CD14-positive monocyte (primary cell): Measurements from ENCODE around the gene BFSP2. TPM values are rescaled to one million over a fixed set of nuclear protein-coding genes. Genes with fewer than 3 reads are reported as not detected.

ENCODE experiments used
- DNase-seq, 3 donors: peaks; one replicate each; pipeline ENCODE4 v3.0.0-alpha.2; 2011 to 2022
- H2AFZ ChIP-seq: 2 replicates; pipeline ENCODE4 v1.6.0; 2012; ENCODE audit warnings: mild to moderate bottlenecking, low read depth, low read length, inconsistent platforms; ENCODE audit not compliant: insufficient read depth, poor library complexity, severe bottlenecking
- H3K27ac ChIP-seq, 2 donors: 1 replicate in 1 of 2; 2 replicates in 1 of 2; pipeline ENCODE4 v1.5.1; 2012 to 2013; ENCODE audit warnings: low read length in 2 of 2, control low read depth in 1 of 2, inconsistent platforms in 1 of 2, low read depth in 1 of 2, mild to moderate bottlenecking in 1 of 2
- H3K27me3 ChIP-seq, 2 donors: one replicate each; pipeline versions ENCODE4 v1.6.0 to v1.6.1; 2011 to 2013; ENCODE audit warnings: low read length in 2 of 2; ENCODE audit not compliant: control insufficient read depth in 2 of 2, insufficient read depth in 2 of 2
- H3K36me3 ChIP-seq, 2 donors: replicated peaks in 1 of 2; 1 replicate in 1 of 2; 2 replicates in 1 of 2; pipeline versions ENCODE4 v1.5.1 to v1.6.1; 2012 to 2013; ENCODE audit warnings: low read length in 2 of 2, control low read depth in 1 of 2, inconsistent platforms in 1 of 2, mild to moderate bottlenecking in 1 of 2; ENCODE audit not compliant: insufficient read depth in 2 of 2, control insufficient read depth in 1 of 2
- H3K4me1 ChIP-seq, 2 donors: 1 replicate in 1 of 2; 2 replicates in 1 of 2; pipeline versions ENCODE4 v1.5.1 to v1.6.1; 2012 to 2013; ENCODE audit warnings: low read length in 2 of 2, control low read depth in 1 of 2, inconsistent platforms in 1 of 2, mild to moderate bottlenecking in 1 of 2, moderate library complexity in 1 of 2; ENCODE audit not compliant: insufficient read depth in 2 of 2, control insufficient read depth in 1 of 2
- H3K4me2 ChIP-seq: replicated peaks from 2 replicates; pipeline ENCODE3; 2012; ENCODE audit warnings: low read length, moderate library complexity, mild to moderate bottlenecking; ENCODE audit not compliant: poor library complexity, severe bottlenecking; ENCODE audit errors: extremely low read depth
- H3K4me3 ChIP-seq, 3 experiments: fragments of 200-600 bp in 1 of 3; sonication (generic) in 1 of 3; replicated peaks in 1 of 3; 1 replicate in 2 of 3; 2 replicates in 1 of 3; pipeline ENCODE4 v1.5.1; 2011 to 2013; ENCODE audit warnings: low read length in 3 of 3, mild to moderate bottlenecking in 3 of 3, control low read depth in 2 of 3, low read depth in 2 of 3, inconsistent platforms in 1 of 3, moderate library complexity in 1 of 3
- H3K79me2 ChIP-seq: 2 replicates; pipeline ENCODE4 v1.6.0; 2012; ENCODE audit warnings: mild to moderate bottlenecking, control low read depth, inconsistent platforms, low read length, moderate library complexity; ENCODE audit not compliant: insufficient read depth
- H3K9ac ChIP-seq: 2 replicates; pipeline ENCODE4 v1.6.0; 2017; ENCODE audit warnings: low read length, mild to moderate bottlenecking; ENCODE audit not compliant: insufficient read depth, poor library complexity, severe bottlenecking
- H3K9me3 ChIP-seq, 2 donors: replicated peaks in 1 of 2; 1 replicate in 1 of 2; 2 replicates in 1 of 2; pipeline versions ENCODE4 v1.5.1 to v1.6.1; 2012 to 2013; ENCODE audit warnings: low read length in 2 of 2, control low read depth in 1 of 2; ENCODE audit not compliant: control insufficient read depth in 1 of 2, insufficient read depth in 1 of 2
- H4K20me1 ChIP-seq: 2 replicates; pipeline ENCODE4 v1.6.0; 2012; ENCODE audit warnings: mild to moderate bottlenecking, low read length, control low read depth, moderate library complexity; ENCODE audit not compliant: insufficient read depth
- H3K27ac Mint-ChIP-seq, 7 donors: one replicate each; pipeline ENCODE4 v1.8.0; 2020; ENCODE audit warnings: mild to moderate bottlenecking in 7 of 7, mixed read lengths in 7 of 7, moderate library complexity in 6 of 7, inconsistent platforms in 2 of 7
- H3K27me3 Mint-ChIP-seq, 3 donors: one replicate each; pipeline ENCODE4 v1.8.0; 2021 to 2022; ENCODE audit warnings: low read depth in 3 of 3, mild to moderate bottlenecking in 3 of 3, mixed read lengths in 3 of 3, moderate library complexity in 3 of 3, inconsistent platforms in 1 of 3
- H3K36me3 Mint-ChIP-seq, 2 donors: one replicate each; pipeline ENCODE4 v1.8.0; 2020; ENCODE audit warnings: mixed read lengths in 2 of 2, inconsistent platforms in 1 of 2, mild to moderate bottlenecking in 1 of 2
- H3K4me1 Mint-ChIP-seq: one replicate; pipeline ENCODE4 v1.8.0; 2020; ENCODE audit warnings: mild to moderate bottlenecking, mixed read lengths
- H3K4me3 Mint-ChIP-seq, 2 donors: one replicate each; pipeline ENCODE4 v1.8.0; 2020; ENCODE audit warnings: mild to moderate bottlenecking in 2 of 2, mixed read lengths in 2 of 2, moderate library complexity in 1 of 2
- H3K9me3 Mint-ChIP-seq, 7 donors: one replicate each; pipeline ENCODE4 v1.8.0; 2020 to 2022; ENCODE audit warnings: mixed read lengths in 7 of 7, mild to moderate bottlenecking in 6 of 7, moderate library complexity in 6 of 7, inconsistent platforms in 2 of 7
- WGBS: methylation state at CpG from one replicate; pipeline ENCODE4 v1.1.5; 2013; ENCODE audit warnings: missing lambda C conversion rate; ENCODE audit not compliant: insufficient coverage; 5-methylcytosine and 5-hydroxymethylcytosine counted together
- intact Hi-C, 2 donors: fragments of 100-400 bp; cut with micrococcal nuclease; formaldehyde crosslinking; loops; one replicate each; pipeline versions ENCODE4 v1.15.0 to v1.15.1; 2023
- polyA plus RNA-seq, 3 donors: library from polyadenylated mRNA; depleted of rRNA in 1 of 3; unstranded in 2 of 3; stranded (reverse) in 1 of 3; fragments of 300-500 nt in 2 of 3; fragments of >200 nt in 1 of 3; fragmentation: Illumina TruSeq in 2 of 3; gene quantifications; 1 replicate in 2 of 3; 2 replicates in 1 of 3; pipeline ENCODE4 v1.2.3, GENCODE V29; 2012 to 2021
- TF ChIP-seq, protein P1 (sequence below): fragments of 200-600 bp; IDR thresholded peaks from one replicate; pipeline ENCODE4 v1.8.0; 2022; ENCODE audit warnings: antibody characterized with exemption, mild to moderate bottlenecking

The BFSP2 gene
- polyA plus RNA-seq, 3 donors = not detected

DNA sequence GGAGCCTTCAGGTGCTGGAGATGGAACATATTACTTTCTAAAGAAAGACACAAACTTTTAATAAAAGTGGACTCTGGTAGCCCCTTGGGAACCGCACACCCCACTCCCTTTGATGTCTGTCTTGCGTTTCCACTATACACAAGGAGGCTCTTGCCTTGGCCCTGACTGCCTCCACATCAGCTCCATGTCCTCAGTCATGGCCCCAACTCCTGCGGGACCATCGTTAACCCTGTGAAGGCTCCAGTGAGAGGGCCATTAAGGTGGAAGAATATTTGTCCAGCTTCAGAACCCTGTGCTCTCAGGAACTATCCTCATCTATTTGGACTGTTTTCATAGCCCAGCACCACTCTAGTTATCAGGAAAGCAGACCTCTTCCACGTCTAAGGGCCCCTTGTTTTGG lies 16.1 kb upstream of the BFSP2 start:
- no peaks in the 10 kb centered on the region for H4K20me1 ChIP-seq
- H3K9me3 ChIP-seq = no peaks in the 10 kb centered on the region
- Mint-ChIP-seq H3K36me3 (no peaks in the 10 kb centered on the region), H3K4me1 (no peaks in the 10 kb centered on the region), H3K27me3 (peaks cover 0 to 7% (median 1%) of the 10 kb centered on the region in 3 donors), H3K27ac (no peak overlapping the region), H3K9me3 (peaks cover 0 to 4% (median 0%) of the 10 kb centered on the region in 7 donors), H3K4me3 (no peak overlapping the region)
- H3K4me2 ChIP-seq = no peak overlapping the region
- TF ChIP-seq, protein P1, sequence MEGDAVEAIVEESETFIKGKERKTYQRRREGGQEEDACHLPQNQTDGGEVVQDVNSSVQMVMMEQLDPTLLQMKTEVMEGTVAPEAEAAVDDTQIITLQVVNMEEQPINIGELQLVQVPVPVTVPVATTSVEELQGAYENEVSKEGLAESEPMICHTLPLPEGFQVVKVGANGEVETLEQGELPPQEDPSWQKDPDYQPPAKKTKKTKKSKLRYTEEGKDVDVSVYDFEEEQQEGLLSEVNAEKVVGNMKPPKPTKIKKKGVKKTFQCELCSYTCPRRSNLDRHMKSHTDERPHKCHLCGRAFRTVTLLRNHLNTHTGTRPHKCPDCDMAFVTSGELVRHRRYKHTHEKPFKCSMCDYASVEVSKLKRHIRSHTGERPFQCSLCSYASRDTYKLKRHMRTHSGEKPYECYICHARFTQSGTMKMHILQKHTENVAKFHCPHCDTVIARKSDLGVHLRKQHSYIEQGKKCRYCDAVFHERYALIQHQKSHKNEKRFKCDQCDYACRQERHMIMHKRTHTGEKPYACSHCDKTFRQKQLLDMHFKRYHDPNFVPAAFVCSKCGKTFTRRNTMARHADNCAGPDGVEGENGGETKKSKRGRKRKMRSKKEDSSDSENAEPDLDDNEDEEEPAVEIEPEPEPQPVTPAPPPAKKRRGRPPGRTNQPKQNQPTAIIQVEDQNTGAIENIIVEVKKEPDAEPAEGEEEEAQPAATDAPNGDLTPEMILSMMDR = no peak
- intact Hi-C loops = no loop called here
- no peak overlapping the region for H3K27ac ChIP-seq
- DNase-seq = no peak
- no peaks in the 10 kb centered on the region for H3K27me3 ChIP-seq
- 92% methylated on average over 1 of the region's 5 CpGs for WGBS
- H3K79me2 ChIP-seq = no peaks in the 10 kb centered on the region
- H3K4me3 ChIP-seq = no peak overlapping the region
- H2AFZ ChIP-seq = no peak overlapping the region
- H3K9ac ChIP-seq = no peak overlapping the region
- H3K36me3 ChIP-seq = no peaks in the 10 kb centered on the region
- no peaks in the 10 kb centered on the region for H3K4me1 ChIP-seq

DNA sequence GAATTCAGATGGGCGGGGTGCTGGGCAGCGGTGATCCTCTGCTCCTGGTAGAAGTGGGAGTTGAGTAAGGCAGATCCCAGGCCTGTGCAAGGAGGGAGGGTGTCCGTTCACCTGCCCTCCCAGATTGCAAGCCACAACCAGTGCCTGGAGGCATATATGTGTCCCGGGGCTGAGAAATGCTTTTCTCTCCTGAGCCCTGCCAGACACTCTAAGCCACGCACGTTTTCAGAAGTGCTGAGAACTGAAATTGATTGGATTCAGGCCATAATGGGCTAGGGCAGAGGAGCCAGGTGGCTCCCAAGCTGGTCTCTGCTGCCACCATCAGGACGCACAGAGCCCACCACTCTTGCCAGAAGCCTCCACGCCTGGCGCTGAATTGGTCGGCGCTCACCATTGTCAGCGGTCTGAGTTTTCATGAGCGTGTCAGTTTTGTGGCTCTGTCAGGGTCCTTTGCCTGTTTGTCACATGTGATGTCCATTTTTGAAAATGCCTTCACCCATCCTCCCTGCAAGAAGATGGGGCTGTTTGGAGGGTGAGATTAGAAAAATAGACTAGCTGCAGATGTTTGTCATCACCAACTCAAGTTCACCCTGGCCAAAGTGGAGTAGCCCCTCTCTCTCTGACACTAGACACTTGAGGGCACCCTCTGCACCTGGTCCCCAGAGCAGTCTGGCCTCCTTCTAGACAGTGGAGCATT lies 15.4 kb upstream of the BFSP2 start:
- Mint-ChIP-seq H3K4me3 (no peak overlapping the region), H3K36me3 (no peaks in the 10 kb centered on the region), H3K27me3 (peaks cover 0 to 7% (median 1%) of the 10 kb centered on the region in 3 donors), H3K4me1 (no peaks in the 10 kb centered on the region), H3K27ac (no peak overlapping the region), H3K9me3 (peaks cover 0 to 4% (median 0%) of the 10 kb centered on the region in 7 donors)
- Histone ChIP-seq H3K36me3 (no peaks in the 10 kb centered on the region), H3K9me3 (no peaks in the 10 kb centered on the region), H2AFZ (no peak overlapping the region), H3K4me1 (no peaks in the 10 kb centered on the region), H4K20me1 (no peaks in the 10 kb centered on the region), H3K27ac (no peak overlapping the region), H3K4me3 (no peak overlapping the region), H3K27me3 (no peaks in the 10 kb centered on the region), H3K9ac (no peak overlapping the region), H3K79me2 (no peaks in the 10 kb centered on the region), H3K4me2 (no peak overlapping the region)
- DNase-seq = no peak
- TF ChIP-seq, protein P1 = no peak
- WGBS = 15% methylated on average over 8 of the region's 13 CpGs
- intact Hi-C loops = no loop called here
